ENCODE results near the gene URAD.

- TF ChIP-seq CTCF (IDR thresholded peaks at IDR 0.05): no peak
- no peak for TF ChIP-seq POLR2A (IDR thresholded peaks at IDR 0.05)
These were observed 17.9 kb downstream of the URAD start for GRCh38 chr13:27970382-27971235.

All from ovary (tissue), 3 donors.